Endometrial microvascular endothelial cells (primary cell): ENCODE data around the gene GABARAPL1. TPM values are rescaled to one million over a fixed set of nuclear protein-coding genes. Genes with fewer than 3 reads are reported as not detected.
"Not testable (repeated sequence)": the region's sequence is repeated elsewhere in the genome, so short reads cannot be mapped to it uniquely, and the experiment has no call there.

ENCODE experiments used
- in situ Hi-C: cut with HindIII; loops from 2 replicates; pipeline ENCODE4 v1.10.0; 2017; ENCODE audit warnings: low sequenced_read_pairs, low pct_unique_long_range_greater_than_20kb; ENCODE audit errors: inconsistent ontology term
- total RNA-seq: library from RNA; depleted of rRNA; stranded (reverse); fragments of >200 nt; gene quantifications from one replicate; pipeline ENCODE4 v1.2.3, GENCODE V29; 2015; ENCODE audit errors: inconsistent ontology term

GABARAPL1 gene
- total RNA-seq, 1 donor from 2014 or later = 30.0 TPM

DNA sequence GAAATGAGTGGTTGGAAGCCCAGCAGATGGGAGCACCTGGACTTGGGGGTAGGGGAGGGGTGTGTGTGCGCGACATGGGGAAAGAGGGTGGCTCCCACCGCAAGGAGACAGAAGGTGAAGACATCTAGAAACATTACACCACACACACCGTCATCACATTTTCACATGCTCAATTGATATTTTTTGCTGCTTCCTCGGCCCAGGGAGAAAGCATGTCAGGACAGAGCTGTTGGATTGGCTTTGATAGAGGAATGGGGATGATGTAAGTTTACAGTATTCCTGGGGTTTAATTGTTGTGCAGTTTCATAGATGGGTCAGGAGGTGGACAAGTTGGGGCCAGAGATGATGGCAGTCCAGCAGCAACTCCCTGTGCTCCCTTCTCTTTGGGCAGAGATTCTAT lies 9.2 kb downstream of the GABARAPL1 start:
- in situ Hi-C loops = no loop called here

DNA sequence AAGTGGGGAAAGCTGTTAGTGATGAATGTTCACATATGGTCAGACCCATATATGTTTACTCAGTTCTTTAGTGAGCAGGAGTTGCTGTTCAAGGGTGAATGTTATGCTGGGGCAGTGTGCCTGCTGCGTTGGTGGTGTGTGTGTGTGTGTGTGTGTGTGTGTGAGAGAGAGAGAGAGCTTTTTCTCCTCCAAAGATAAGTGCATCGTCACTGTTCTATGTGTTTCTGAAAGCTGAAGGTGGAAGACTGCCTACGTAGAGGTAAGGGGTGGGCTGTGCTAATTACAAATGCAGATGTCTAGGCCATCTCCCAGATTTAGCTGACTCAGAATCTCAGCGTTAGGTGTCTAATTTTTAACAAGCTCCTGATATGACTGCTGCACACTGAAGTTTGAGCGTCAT lies 10.5 kb downstream of the GABARAPL1 start:
- in situ Hi-C loops = no loop called here

DNA sequence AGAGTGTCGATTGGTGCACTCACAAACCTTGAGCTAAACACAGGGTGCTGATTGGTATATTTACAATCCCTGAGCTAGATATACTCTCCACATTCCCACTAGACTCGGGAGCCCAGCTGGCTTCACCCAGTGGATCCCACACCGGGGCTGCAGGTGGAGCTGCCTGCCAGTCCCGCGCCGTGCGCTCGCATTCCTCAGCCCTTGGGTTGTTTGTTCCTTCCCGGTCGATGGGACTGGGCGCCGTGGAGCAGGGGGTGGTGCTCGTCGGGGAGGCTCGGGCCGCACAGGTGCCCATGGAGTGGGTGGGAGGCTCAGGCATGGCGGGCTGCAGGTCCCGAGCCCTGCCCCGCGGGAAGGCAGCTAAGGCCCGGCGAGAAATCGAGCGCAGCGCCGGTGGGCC lies 12.7 kb downstream of the GABARAPL1 start:
- in situ Hi-C loops = not testable (repeated sequence)

DNA sequence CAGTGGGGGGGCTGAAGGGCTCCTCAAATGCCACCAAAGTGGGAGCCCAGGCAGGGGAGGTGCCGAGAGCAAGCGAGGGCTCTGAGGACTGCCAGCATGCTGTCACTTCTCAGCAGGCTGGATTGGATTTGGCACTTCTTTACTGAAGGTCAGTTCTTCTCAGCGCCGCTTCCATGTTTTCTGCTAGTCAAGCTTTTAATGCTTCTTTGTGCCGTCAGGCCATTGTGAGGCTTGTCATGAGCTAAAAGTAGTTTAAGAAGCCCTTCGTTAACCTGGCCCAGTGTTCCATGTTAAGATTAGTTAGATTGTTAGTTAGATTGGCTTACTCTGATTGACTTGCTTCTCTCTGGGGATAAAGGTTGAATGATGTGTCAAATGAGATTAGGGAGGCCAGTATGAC lies 13.4 kb downstream of the GABARAPL1 start:
- in situ Hi-C loops = no loop called here

DNA sequence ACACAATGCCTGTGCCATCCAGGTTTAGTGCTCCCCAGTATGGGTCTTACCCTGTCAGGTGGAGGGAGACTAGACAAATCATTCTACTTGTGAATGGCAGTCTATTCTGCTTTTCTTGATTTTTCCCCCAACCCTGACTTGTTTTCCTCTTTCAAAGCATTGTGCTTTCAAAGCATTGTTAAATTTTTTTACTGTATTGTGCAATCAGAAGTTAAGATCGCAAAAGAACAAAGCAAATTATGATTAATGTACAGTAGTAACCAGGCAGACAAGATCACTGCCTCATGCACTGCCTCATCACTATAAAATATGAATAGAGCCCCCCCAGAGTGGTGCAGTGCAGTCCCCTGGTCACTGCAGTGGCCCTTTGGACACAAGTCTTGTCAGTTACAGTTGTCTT lies 14.1 kb downstream of the GABARAPL1 start:
- in situ Hi-C loops = no loop called here

DNA sequence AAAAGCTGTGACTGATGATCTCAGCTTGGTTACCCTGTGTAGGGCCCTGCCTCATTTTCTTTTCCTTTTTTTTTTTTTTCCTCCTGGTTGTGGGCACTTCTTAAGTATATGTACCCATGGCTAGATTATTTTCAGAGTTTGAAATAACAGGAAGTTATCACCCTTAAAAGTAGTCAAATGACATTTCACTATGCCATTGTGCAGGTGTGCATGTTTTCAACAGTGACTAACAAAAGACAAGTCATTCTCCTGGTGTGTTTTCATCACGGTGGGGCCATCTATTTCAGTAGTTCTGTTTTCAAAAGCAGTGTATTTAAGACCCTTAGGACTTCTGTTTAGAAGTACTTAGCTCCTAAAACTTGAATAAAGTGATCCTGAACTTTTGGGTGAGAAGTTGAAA lies 15.0 kb downstream of the GABARAPL1 start:
- in situ Hi-C loops = no loop called here

DNA sequence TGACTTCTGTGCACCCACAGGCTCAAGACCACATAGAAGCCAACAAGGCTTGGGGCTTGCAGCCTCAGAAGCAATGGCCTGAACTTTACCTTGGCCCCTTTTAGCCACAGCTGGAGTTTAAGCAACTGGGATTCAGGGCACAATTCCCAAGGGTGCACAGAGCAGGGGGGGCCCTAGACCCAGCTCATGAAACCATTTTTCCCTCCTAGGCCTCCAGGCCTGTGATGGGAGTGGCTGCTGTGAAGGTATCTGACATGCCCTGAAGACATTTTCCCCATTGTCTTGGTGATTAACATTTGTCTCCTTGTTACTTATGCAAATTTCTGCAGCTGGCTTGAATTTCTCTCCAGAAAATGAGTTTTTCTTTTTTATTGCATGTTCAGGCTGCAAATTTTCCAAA lies 21.9 kb downstream of the GABARAPL1 start:
- in situ Hi-C loops = no loop called here

DNA sequence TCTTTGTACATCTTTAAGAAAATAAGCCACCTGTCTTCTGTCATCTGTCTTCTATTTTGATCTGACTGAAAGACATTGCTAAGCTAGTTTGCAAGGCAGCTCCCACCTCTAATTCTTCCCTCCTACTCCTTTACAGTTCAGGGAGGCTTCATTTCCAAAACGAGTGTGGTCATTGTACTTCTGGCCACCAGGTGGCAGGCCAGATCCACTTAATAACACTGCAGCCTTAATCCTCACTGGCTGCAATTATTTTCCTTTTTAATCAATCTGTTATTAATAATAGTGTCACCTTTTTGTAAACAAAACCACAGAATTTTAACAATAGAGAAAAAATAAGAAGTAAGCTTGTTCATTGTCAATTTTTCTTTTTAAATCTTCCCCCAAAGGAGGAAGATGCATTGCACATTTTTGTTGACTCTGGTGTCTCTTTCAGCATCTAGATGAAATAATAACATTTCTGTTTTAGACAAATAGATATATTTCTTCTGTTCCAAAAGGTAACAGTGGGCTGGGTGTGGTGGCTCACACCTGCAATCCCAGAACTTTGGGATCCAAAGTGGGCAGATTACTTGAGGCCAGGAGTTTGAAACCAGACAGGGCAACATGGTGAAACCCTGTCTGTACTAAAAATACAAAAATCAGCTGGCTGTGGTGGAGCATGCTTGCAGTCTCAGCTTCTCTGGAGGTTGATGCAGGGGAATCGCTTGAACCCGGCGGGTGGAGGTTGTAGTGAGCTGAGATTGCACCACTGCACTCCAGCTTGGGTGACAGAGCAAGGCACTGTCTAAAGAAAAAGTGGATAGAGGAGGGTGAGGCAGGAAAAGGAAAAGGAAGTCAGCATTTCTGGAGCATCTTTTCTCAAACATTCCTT lies 23.3 kb downstream of the GABARAPL1 start:
- in situ Hi-C loops = no loop called here

DNA sequence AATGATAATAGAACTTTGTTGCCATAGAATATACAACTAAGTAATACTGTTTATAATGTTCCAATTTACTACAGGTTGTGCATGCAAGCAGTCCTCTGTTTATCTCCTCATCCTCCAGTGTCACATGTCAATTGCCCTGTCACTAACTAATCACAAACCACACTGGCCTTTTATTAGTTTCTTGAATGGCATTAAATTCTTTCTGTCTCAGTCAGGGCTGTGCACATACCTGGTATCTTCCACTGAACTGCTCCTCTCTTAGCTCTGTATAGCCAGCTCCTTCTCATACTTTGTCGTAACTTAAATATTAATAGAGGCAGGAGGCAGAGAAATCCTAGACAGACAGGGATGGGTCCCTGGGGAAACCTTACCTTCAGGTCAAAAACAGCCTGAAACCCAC lies 24.0 kb downstream of the GABARAPL1 start:
- in situ Hi-C loops = no loop called here

DNA sequence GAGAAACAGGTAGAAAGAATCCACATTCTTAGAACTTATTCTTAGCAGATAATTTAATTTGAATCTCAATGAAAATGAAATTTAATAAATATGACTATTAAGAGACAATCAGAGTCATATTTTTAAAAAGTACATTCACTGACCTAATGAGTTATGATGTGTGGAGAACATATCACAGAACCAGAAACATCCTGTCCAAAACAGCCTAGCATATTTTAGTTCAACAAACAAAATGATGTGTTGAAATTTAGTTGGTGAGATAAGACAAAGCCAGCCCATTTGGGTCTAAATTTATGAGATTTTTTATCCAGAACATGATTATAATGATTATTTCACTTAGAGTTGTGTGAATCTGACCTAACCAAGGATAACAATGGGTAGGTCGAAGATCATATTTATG lies 25.8 kb downstream of the GABARAPL1 start:
- in situ Hi-C loops = no loop called here

DNA sequence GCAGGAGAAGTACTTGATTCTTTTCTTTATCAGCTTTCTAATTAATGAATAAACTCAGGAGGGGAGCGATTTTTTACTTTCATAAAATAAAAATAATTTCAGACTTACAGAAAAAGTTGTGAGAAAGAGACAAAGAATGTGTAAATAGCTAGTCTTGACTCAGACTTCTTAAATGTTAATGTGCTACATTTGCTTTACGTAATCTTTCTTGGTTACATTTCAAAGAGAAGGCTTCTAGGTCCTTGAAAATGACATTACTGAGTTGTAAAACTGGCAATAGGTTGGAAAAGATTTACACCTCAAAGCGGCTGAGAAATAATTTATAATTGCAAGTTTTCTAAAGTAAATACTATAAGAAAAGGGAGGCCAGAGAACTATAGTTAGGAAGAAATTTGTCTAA lies 28.6 kb downstream of the GABARAPL1 start:
- in situ Hi-C loops = no loop called here

DNA sequence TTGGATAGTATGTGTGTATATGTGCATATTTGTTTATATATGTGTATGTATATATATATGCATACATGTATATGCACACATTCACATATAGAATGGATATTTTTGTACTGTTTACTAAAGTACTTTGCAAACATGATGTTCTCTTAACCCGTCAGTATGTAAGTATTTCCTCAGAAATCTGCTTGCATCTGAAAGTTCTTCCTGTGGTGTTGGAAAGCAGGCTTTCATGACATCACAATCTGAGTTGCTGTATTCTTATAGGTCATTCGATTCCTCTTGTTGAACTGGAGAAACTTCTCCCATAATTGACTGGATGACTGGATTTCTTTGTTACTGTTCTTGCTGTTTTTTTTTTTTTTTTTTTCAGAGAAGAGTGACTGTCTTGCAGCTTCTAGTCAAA lies 29.1 kb downstream of the GABARAPL1 start:
- in situ Hi-C loops = no loop called here

DNA sequence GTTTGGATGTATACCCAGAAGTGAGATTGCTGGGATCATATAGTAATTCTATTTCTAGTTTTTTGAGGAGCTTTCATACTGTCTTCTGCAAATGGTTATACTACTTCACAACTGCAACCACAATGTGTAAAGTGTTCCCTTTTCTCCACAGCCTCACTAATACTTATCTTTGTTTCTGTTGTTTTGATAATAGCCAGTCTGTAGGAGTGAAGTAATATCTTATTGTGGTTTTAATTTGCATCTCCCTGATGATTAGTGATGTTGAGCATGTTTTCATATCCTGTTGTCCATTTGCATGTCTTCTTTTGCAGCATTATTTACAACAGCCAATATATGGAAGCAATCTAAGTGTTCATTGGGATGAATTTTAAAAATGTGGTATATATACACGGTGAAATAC lies 29.9 kb downstream of the GABARAPL1 start:
- in situ Hi-C loops = no loop called here

DNA sequence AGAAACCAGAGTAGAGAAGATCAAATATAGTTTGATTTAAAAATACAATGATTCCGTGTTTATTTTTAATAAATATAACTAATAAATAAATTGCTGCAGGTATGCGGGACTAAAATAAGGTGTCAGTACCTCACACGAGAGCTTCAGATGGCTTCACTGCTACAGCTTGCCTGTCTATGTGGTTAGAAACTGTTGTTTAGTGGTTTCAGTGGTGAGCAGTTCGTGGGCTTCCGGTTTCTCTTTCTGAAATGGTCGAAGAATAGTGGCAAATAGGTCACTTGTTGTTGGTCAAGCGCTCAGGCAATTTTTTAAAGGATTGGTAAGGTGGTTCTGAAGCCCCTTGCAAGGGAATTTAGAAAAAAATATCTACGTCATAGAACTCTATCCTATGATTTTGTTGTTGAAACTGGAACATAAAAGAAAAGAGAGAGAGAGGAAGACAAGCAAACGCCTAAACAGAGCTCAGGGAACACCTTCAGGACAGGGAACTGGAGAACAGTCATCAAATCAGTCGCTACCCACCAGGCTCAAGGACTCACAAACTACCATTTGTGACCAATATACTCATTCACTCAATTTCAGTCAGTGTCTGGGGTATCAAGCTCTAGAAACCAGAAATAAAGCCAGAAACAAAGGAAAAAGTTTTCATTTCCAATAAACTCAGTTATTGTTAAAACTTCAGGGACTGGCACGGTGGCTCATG lies 31.3 kb downstream of the GABARAPL1 start:
- in situ Hi-C loops = no loop called here

DNA sequence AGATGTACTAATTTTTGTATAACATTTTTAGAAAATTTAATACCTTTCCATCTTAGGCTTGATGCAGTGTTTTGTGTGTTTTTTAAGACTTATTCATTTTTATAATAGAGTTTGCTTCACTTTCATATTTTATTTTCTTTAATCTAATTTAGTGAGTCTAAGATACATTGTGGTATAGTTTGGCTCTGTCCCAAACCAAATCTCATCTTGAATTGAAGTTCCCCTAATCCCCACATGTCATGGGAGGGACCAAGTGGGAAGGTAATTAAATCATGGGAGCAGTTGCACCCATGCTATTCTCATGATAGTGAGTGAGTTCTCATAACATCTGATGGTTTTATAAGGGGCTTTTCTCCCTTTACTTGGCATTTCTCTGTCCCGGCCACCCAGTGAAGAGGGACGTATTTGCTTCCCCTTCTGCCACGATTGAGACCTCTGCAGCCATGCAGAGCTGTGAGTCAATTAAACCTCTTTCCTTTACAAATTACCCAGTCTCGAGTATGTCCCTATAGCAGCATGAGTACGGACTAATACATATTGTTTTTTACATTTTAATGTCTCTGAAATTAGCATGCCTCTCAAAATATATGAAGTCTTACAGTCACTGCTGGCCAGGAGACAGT lies 34.9 kb downstream of the GABARAPL1 start:
- in situ Hi-C loops = no loop called here

DNA sequence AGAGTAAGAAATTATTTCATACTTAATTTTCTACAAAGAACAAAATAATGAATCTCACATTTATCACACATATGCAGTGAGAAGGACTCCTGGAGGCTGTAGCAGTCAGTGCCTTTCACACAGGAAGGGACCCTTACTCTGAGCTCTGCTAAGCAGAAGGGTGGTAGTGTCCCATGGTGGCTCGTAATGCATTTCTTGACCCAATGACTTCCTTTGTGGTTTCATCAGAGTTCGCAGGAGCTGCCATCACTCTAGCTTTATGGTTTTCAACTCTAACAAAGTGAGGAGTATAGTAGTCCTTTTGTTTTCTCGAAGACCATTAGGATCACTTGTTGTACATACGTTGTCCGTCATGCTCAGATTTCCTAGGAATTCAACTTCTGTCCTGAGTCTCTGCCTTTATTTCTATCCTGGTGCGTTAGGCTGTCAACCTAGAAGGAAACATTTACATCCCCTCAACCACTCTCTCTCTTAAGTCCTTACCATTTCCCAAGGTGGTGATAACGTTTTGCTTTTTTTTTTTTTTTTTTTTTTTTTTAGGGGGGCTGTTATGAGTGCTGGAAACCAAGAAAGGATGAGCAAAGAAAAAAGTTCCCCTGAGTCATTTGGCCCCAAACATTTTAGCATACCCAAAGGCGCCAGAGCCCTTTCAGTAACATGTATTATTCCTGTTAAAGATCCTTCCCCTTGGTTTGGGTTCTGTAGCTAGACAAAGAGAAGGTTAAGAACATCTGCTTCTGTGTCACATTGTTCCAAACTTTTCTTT lies 37.2 kb downstream of the GABARAPL1 start:
- in situ Hi-C loops = no loop called here

DNA sequence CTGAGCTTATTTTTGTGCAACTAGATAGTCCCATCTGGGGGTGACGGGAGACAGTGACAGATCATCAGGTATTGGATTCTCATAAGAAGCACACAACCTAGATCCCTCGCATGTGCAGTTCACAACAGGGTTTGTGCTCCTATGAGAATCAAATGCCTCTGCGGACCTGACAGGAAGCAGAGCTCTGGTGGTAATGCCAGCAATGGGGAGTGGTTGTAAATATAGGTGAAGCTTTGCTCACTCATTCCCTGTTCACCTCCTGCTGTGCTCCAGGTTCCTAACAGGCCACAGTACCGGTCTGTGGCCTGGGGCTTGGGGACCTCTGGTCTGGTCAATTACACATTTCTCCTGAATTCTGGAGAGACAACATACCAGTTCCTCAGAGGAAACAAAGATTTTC lies 39.0 kb downstream of the GABARAPL1 start:
- in situ Hi-C loops = no loop called here

DNA sequence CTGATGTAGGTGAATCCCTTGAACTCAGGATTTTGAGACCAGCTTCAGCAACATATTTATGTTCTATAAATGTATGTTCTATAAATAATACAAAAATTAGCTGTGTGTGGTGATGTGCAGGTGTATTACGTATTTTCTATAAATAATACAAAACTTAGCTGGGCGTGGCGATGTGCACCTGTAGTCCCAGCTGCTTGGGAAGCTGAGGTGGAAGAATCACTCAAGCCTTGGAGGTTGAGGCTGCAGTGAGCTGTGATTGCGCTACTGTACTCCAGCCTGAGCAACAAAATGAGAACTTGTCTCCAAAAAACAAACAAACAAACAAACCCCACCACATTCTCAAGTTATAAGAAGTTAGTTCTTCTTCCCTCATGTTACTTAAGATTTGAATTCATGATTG lies 39.5 kb downstream of the GABARAPL1 start:
- in situ Hi-C loops = no loop called here

DNA sequence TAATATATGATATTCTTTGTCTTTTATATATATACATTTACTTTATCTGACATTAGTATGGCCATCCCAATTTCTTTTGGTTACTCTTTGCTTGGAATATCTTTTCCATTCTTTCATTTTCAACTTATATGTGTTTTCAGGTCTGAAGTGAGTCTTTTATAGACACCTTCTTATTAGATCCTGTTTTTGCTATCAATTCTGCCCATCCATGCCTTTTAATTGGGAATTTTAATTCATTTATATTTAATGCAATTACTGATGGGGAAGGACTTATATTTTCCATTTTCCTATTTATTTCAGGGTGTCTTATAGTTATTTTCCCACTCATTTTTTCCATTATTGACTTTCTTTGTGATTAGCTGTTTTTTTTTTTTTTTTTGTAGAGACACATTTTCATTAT lies 43.4 kb downstream of the GABARAPL1 start:
- in situ Hi-C loops = no loop called here
